Stimulated activated CD4-positive, alpha-beta T cell treated with anti-CD3 and anti-CD28 coated beads, Interleukin-1b, Interleukin-23, amount 100 ng/mL, for 1 hour (primary cell): ENCODE results near the gene IL1F10.
A peak's percentile ranks its signal among the peaks of the same experiment; 100 is the strongest.

ENCODE experiments used
- DNase-seq, 2 donors: peaks; one replicate each; pipeline ENCODE4 v3.0.0-alpha.2; 2020; ENCODE audit warnings: low read depth in 2 of 2

IL1F10 gene

DNA sequence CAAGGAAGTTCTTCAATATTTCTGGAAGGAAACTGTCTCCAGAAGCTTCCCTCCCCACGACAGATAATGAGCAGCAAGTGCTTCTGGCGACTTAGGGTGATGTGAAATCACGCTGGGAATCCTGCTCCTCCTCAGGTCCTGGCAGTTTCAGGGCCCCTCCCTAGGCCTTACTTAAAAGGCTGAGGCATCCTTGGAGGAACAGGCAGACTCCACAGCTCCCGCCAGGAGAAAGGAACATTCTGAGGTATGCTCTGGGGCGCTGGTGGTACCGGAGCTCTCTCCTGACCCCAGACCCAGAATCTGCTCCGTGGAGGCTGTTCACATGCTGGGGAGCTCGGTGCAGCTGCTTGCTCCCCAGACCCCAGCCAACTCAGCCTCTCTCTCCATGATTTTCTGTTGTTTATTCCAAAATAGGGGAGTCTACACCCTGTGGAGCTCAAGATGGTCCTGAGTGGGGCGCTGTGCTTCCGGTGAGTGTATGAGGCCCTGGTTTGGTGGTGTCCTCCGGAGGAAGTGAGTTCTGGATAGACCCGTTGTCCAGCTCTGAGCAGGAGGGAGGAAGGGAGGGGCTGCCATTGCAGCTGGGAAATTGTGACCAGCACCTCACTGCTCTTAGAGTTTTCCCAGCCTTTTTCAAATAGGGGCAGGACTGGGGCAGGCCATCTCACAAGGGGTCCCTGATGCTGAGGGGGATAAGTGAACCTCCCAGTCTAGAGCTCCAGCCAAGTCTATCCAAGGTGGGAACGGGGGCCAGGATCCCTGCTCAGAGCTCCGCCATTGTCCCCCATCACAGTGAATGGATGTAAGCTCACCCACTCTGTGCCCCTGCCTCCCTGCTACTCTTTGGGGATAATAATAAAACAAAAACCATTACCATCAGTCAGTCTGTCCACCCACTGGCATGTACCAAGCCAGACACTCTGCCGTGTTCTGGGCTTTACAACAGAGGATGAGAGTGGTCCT, 8.5 kb upstream of the IL1F10 start, which contains the start of gene IL36RN:
Gene IL36RN (plus strand): TSS at position 201 of the 963 bp plus-strand sequence. CDS start 241 bp downstream, at position 442.
- DNase-seq: no peak

- DNase-seq: no peak
Observed at GRCh38 chr2:113060396-113060795, 7.4 kb upstream of the IL1F10 start.

DNA sequence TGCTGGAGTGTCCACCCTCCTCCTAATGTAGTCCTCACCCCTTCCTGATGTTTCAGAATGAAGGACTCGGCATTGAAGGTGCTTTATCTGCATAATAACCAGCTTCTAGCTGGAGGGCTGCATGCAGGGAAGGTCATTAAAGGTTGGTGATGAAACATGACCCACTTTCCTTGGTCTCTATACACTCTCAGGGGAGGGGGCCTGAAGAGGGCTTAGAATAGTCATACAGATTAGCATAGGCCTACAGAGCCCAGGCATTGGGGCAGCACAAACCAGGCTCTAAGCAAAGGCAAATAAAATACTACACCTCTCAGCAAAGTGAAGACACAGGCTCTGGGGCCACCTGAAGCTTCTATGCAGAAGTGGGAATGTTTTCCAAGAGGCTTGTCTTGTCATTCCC, 7.0 kb upstream of the IL1F10 start:
- no peak for DNase-seq

DNA sequence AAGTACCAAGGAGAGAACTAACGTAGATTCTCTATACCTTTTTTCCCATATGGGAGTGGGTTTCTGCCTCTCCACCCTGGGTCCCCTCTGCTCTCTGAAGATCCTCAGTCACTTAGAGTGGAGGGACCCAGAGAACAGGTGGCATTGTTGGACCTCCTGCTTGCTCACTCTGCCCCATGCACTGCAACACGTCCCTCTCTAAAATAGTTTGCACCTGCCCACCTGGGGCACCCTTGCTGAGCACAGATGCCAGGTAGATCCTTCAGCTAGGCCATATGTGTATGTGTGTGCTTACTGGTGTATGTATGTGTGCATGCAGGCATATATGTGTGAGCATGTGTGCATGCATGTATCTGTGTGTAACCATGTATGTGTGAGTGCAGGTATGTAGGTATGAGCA, 6.5 kb upstream of the IL1F10 start:
- no peak for DNase-seq

DNA sequence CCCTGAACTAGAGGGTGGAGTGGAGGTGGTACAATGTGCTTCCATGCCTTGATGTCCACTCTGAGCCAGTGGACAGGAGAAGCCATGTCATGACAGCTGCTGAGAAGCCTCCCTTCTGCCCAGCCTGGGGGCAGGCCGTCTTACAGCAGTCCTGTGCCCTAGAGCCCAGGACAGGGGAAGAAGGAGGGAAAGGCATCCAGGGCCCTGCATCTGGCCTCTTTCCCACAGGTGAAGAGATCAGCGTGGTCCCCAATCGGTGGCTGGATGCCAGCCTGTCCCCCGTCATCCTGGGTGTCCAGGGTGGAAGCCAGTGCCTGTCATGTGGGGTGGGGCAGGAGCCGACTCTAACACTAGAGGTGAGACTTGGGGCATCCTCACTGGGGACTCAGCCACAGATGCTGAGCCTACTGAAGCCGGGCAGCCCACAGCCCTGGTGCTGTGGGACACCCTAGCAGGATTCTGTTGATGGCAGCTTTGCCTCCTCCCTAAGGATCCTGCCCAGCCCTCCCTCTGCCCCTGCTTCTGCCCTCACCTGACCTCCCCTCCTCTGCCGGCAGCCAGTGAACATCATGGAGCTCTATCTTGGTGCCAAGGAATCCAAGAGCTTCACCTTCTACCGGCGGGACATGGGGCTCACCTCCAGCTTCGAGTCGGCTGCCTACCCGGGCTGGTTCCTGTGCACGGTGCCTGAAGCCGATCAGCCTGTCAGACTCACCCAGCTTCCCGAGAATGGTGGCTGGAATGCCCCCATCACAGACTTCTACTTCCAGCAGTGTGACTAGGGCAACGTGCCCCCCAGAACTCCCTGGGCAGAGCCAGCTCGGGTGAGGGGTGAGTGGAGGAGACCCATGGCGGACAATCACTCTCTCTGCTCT, 5.6 kb upstream of the IL1F10 start:
- DNase-seq: no peak

GRCh38 chr2:113064281-113064680, 3.5 kb upstream of the IL1F10 start:
- no peak for DNase-seq

GRCh38 chr2:113064898-113065297, 2.9 kb upstream of the IL1F10 start:
- DNase-seq: no peak

DNA sequence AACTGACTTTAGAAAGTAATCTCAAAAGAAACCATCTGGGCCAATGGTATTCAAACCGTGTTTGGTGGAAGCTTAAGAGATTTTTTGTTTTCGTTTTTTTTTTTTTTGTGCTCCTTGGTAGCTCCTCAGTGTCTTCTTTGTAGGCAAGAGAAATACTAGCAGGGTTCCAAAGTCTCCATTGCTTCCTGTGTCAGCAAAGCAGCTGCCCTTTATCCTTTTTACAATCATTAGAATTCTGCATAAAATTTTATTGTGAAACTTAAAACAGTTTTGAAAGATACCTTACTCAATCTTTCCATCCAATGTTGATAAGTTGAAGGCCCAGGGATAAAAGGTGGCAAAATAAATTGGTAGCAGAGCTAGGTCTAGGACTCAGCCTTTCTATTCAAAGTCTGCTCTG, 479 bp downstream of the IL1F10 start:
- no peak for DNase-seq

DNA sequence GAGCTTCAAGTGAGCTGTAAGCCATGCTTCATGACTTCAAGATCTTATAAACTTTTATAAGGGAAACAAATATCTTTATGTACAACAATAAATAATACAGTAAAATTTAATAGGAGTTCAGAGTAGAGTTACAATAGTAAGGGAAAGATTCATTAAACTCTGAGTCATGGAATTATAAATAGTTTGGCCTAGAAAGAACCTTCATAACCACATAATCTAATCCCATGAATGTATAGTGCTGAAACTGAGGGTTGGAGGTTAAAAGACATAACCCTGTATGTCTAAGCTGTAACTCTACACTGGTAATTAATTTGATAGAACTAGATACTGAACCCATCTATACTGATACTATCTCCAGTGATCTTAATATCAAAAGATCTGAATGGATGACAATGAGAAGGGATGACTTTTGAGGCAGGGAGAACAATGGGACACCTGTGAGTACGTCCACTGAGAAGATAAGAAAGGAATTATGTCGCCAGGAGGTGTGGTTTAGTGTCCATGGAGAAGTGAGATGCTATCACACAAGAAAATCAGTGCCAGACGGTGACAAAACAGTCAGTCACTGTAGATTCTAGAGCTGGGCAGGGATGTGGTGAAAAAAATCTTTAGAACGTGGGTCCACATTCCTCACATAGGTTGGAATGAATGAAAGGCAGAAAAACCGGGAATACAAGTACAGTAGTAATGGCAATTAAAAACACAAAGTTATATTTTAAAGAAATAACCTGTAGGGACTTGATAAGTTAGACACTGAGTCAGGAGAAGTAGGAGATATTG, 1.1 kb downstream of the IL1F10 start:
- no peak for DNase-seq

DNA sequence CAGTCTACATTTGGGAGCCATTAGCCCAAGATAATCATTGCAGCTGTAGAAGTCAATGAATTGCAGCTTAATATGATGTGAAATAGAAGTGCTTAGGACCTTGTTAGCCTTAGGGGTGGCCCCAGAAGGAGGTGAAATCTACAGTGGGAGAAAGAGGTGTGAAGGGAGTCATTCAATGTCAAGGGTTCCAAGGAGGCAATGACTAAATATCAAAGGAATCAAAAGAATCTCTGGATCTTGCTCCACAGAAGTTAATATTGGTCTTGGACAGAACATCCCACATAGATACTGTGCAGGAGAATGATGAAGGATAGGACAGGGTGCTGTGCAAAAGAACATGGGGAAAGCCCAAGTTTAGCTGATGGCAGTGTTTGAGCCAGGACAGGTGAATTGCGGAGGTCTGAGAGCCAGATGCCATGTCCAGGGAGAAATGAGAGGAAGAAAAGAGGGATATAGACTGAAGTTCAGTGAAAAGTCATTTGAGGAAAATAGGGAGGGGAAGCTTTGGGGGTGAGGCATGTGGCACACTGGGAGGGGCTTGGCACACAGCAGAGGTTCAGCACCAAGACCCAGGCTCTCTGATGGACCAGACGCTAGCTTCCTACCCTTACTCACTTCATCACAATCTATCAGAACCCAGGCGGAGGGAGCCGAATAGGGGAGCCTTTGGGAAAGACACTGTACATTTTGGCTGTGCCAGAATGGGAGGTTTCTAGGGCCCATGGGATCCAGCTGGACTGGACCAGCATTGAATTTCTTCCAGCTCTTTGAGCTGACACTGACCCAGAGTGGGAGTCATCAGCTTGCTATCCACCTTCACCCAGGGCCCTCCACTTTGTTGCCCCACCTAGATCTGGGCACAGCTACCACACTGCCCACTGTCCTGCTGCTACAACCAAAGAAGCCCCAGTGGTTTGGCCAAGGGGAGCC, 2.2 kb downstream of the IL1F10 start:
- no peak for DNase-seq

DNA sequence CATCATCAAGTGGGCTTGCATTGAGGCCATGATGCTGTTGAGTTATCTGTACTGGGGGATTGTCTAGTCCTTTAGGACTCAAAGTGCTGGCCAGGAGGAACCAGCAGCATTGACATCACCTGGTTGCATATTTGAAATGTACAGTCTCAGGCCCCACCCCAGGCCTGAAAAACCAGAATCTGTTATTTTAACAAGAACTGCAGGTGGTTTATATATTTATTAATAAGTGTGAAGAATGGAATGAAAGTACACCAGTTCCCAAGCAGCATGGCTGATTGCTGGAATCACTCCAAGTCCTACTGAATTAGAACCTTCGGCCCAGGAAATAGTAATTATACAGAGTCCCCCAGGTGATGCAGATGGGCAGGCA, 2.8 kb downstream of the IL1F10 start:
- no peak for DNase-seq

DNA sequence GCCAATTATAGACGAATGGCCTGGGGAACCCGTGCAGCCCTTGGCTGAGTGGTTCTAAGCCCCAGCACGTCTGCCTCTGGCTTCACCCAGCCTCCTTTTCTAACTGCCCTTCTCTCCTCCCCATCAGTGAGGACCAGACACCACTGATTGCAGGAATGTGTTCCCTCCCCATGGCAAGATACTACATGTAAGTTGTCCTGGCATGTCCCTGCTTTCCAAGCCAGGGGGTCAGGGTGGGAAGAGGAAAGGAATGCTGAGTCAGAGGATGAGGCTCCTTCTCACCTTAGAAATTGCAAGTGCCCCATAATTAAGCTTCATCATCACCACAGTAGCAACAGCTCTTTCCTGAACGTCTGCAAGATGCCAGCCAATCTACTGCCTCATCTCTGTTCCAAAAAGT, 4.8 kb downstream of the IL1F10 start:
- DNase-seq: no peak

DNA sequence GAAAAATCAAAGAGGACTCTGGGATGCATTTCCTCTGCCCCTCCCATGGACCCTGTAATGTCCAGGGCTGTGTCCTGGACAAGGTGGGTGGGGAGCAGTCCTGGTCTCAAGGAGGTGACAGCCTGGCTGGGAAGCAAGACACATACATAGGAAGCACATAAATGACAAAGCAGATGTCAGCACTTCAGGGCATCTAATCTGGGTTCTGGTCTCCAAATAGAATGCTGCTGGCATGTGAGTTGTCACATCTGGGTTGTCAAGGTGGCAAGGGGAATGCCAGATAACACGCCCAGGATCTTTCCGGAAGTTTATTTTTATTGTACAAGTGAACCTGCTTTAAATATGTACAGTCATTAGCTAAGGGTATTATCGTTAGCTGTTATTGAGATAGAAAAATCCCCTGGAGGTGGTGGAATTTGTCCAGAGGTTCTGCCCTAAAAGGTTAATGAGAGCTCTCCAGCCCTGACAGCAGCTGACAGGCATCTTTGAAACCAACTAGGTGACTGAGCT, 5.6 kb downstream of the IL1F10 start:
- DNase-seq: no peak

DNA sequence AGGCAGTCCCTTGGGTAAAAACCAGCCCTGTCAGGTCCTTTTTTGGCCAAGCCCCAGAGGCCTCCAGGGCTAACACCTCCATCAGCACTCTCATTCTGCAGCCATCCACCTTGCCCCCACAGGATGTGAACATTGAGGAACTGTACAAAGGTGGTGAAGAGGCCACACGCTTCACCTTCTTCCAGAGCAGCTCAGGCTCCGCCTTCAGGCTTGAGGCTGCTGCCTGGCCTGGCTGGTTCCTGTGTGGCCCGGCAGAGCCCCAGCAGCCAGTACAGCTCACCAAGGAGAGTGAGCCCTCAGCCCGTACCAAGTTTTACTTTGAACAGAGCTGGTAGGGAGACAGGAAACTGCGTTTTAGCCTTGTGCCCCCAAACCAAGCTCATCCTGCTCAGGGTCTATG, 7.3 kb downstream of the IL1F10 start:
- no peak for DNase-seq

DNA sequence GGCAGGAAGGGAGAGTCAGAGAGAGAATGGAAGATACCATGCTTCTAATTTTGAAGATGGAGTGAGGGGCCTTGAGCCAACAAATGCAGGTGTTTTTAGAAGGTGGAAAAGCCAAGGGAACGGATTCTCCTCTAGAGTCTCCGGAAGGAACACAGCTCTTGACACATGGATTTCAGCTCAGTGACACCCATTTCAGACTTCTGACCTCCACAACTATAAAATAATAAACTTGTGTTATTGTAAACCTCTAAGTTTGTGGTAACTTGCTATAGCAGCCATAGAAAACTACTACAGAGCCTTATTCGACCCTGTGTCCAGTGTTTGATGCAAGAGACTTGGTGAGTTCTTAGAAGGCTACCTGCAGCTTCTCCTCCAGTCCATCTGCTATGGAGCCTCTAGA, 7.8 kb downstream of the IL1F10 start:
- no peak for DNase-seq

GRCh38 chr2:113076954-113077669, 9.3 kb downstream of the IL1F10 start:
- no peak for DNase-seq

- no peak for DNase-seq
Observed at GRCh38 chr2:113077921-113078320, 10.2 kb downstream of the IL1F10 start.

DNA sequence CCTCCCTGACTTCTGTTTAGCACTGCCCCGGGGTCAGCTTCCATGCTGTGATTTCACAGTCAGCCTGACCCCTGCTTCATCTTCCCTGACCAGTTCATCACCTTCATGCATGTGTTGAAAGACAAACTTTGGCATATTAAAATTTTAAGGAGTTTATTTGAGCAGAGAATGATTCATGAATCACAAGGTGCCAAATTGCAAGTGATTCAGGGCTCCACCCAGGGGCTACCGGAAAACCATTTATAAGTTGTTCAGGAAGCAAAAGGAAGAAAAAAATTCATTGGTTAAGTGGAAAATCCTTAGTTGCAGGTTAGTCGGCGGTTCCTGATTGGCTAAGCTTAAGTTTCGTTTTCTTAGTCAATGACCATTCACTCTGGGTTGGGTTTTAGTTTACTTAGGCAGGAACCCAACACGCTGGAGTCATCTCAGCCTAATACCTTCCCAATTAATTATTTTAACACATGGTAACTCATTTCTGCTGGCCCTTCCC, 10.6 kb downstream of the IL1F10 start:
- no peak for DNase-seq

DNA sequence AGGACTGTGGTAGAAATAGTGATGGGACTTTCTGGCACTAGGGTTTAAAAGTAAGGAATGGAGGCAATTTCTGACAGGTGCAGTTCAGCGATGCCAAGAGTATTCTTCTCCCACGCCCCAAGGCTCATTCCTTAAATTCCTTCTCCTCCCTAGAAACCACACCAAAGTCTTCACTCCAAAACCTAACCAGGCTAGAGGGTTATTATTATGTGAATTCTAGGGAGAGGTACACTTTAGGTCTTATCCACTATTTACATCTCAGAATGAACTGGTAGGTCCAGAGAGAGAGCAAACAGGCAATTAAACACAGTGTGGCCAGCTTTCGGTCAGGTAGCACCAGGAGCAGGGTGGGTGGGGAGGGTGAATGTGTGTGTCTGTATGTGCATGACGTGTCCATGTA, 11.4 kb downstream of the IL1F10 start:
- DNase-seq: no peak

DNA sequence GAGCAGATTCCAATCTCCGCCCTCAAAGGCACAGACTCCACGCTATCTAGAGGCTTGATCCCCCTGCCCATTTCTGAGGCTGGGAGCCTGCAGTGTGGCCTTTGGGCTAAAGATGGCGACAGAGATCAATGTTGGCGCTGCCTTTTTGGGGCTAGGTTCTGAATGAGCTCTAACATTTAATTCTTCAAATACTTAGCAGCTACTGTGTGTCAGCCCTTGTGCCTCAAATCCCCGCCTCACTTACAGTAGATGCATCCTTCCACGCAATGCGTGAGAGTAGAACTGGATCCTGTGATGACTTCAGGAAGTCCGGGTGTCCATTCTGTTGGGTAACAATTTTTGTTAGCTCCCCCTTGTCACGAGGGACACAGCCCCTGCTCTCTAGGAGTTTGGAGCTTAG, 12.4 kb downstream of the IL1F10 start:
- peak in 1 of 2 donors; percentile 30 for DNase-seq
